CD4-positive, alpha-beta memory T cell (primary cell): ENCODE measurements around the gene PEX26. TPM values are rescaled to one million over a fixed set of nuclear protein-coding genes. Genes with fewer than 3 reads are reported as not detected.
A peak's percentile ranks its signal among the peaks of the same experiment; 100 is the strongest.

ENCODE experiments used
- CTCF ChIA-PET: fragments of 350-600 bp; sonication (Branson Sonifier 250); formaldehyde crosslinking; loops from one replicate; lab custom pipeline; 2021; ENCODE audit warnings: inconsistent platforms; ENCODE audit not compliant: partially characterized antibody; lab: Charles Lee
- POLR2A ChIA-PET: fragments of 350-600 bp; sonication (Branson Sonifier 250); formaldehyde crosslinking; loops from one replicate; lab custom pipeline; 2021; ENCODE audit not compliant: partially characterized antibody; lab: Charles Lee
- DNase-seq, 5 donors: peaks; one replicate each; pipeline versions ENCODE4 v3.0.0 to v3.0.0-alpha.2; 2020 to 2022; ENCODE audit warnings: mixed read lengths in 1 of 5
- H3K27ac ChIP-seq: one replicate; pipeline ENCODE4 v1.7.0; 2013; ENCODE audit warnings: low read depth, low read length
- H3K27me3 ChIP-seq: 2 replicates; pipeline ENCODE4 v1.7.0; 2013; ENCODE audit warnings: mild to moderate bottlenecking, low read length, moderate library complexity; ENCODE audit not compliant: insufficient read depth
- H3K36me3 ChIP-seq: 2 replicates; pipeline ENCODE4 v1.7.0; 2013; ENCODE audit warnings: mild to moderate bottlenecking, low read length, moderate library complexity; ENCODE audit not compliant: insufficient read depth
- H3K4me1 ChIP-seq: 2 replicates; pipeline ENCODE4 v1.7.0; 2013; ENCODE audit warnings: mild to moderate bottlenecking, low read length, moderate library complexity; ENCODE audit not compliant: insufficient read depth
- H3K4me3 ChIP-seq, 2 donors: one replicate each; pipeline ENCODE4 v1.7.0; 2013; ENCODE audit warnings: low read length in 2 of 2, mild to moderate bottlenecking in 1 of 2
- H3K9me3 ChIP-seq, 2 donors: one replicate each; pipeline ENCODE4 v1.7.0; 2013; ENCODE audit warnings: low read length in 2 of 2, control low read depth in 1 of 2; ENCODE audit not compliant: control insufficient read depth in 1 of 2
- H3K27ac Mint-ChIP-seq, 7 donors: one replicate each; pipeline ENCODE4 v1.8.0; 2020 to 2021; ENCODE audit warnings: mixed read lengths in 7 of 7, mild to moderate bottlenecking in 6 of 7, inconsistent platforms in 3 of 7, moderate library complexity in 3 of 7
- H3K27me3 Mint-ChIP-seq, 2 donors: one replicate each; pipeline ENCODE4 v1.8.0; 2020 to 2021; ENCODE audit warnings: mixed read lengths in 2 of 2
- H3K36me3 Mint-ChIP-seq, 2 donors: one replicate each; pipeline ENCODE4 v1.8.0; 2020 to 2021; ENCODE audit warnings: mixed read lengths in 2 of 2, inconsistent platforms in 1 of 2, mild to moderate bottlenecking in 1 of 2
- H3K4me1 Mint-ChIP-seq, 4 donors: one replicate each; pipeline ENCODE4 v1.8.0; 2020 to 2021; ENCODE audit warnings: mixed read lengths in 4 of 4, mild to moderate bottlenecking in 1 of 4
- H3K4me3 Mint-ChIP-seq, 8 donors: one replicate each; pipeline ENCODE4 v1.8.0; 2020 to 2021; ENCODE audit warnings: mixed read lengths in 8 of 8, mild to moderate bottlenecking in 7 of 8, moderate library complexity in 6 of 8, inconsistent platforms in 3 of 8
- H3K9me3 Mint-ChIP-seq, 8 donors: one replicate each; pipeline ENCODE4 v1.8.0; 2020 to 2021; ENCODE audit warnings: mixed read lengths in 8 of 8, mild to moderate bottlenecking in 5 of 8, inconsistent platforms in 3 of 8, moderate library complexity in 1 of 8
- intact Hi-C: fragments of 100-400 bp; cut with micrococcal nuclease; formaldehyde crosslinking; loops from one replicate; pipeline ENCODE4 v1.15.1; 2023
- polyA plus RNA-seq, 2 donors: library from polyadenylated mRNA; unstranded; fragments of 300-500 nt; fragmentation: Illumina TruSeq; gene quantifications; one replicate each; pipeline ENCODE4 v1.2.3, GENCODE V29; 2021
- total RNA-seq, 2 experiments: library from RNA; stranded (reverse); gene quantifications; one replicate each; pipeline ENCODE4 v1.2.3, GENCODE V29; 2021

Gene PEX26
- total RNA-seq: 10 to 100 TPM; 39.1 to 39.6 TPM
- 1 to 10 TPM; 1.4 to 6.3 TPM for polyA plus RNA-seq

DNA sequence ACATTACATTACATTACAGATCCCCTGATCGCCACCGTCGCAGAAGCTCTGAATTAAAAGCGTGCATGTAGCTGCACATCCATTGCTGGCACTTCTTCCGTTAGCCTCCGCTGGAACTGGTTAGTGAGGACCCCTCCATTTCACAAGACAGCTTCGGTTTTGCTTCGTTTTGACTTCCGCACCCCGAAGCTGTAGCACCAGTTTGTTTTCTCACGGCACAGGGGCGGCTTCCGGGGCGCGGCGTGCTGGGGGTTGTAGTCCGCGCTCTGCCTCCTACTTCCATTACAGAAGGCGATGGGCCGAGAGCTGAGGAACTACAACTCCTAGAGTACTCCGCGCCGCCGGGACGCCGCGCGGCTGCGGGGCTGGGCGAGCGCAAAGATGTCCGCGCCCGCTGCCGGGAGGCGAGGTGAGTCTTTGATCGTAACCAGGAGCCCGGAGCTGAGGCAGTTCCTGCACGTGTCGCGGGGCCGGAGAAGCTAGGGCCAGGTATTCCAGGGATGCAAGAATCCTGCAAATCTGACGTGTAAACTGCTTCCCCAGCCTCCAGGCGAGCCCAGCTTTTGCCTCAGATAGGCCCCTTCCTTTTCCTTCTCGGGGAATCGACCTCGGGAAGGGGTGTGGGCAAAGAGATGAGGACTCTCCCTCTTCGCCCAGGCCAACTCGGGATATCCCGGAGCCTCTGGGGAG is at the start of gene PEX26:
TSS of gene PEX26 (plus strand) at position 352 of the 690 bp plus-strand sequence. CDS start 387 bp downstream, outside the sequence.
- intact Hi-C loops: loop anchor here (1.0 to 5.0 kb wide), 8 partner anchors 15 to 991 kb away; partner anchors contain the start of genes BCL2L13, MICAL3, TUBA8 and USP18
- H3K36me3 Mint-ChIP-seq: peaks cover 32 to 43% of the 10 kb centered on the region in 2 donors

DNA sequence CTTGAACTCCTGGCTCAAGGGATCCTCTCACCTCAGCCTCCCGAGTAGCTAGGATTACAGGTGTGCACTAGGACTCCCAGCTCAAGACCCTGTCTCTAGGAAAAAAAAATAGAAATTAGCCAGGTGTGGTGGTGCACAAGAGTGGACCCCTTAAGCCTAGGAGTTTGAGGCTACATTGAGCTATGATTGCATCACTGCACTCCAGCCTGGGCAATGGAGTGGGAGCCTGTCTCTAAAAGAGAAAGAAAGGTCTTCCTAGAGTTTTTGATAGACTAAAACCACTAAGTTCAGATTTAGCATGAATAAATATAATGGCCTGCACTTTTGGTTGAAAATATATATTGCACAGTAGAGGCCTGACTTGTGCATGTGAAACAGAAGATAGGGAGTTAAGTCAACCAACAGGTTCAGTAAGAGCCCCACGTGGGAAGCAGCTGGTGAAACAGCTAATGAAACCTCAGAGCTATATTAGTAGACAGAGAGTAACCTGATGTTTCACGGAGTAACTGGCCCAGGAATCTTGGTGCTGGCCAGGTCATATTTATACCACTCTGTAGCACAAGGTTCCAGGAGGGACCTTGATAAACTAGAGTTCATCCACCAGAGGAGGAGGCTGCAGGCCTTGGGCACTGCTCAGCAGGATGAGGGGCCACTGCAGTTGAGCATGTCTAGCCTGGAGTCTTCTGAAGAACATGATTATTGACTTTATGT is 48.8 kb upstream of the PEX26 start:
- Histone ChIP-seq H3K9me3 (no peaks in the 10 kb centered on the region), H3K36me3 (no peaks in the 10 kb centered on the region), H3K4me1 (peaks cover 6% of the 10 kb centered on the region), H3K27me3 (peaks cover 11% of the 10 kb centered on the region), H3K4me3 (no peak overlapping the region), H3K27ac (no peak overlapping the region)
- Mint-ChIP-seq H3K4me3 (no peak overlapping the region), H3K27me3 (peaks cover 11 to 24% of the 10 kb centered on the region in 2 donors), H3K9me3 (no peaks in the 10 kb centered on the region), H3K4me1 (peaks cover 2 to 9% (median 6%) of the 10 kb centered on the region in 4 donors), H3K36me3 (no peaks in the 10 kb centered on the region), H3K27ac (peak overlapping the region in 1 of 7 donors; percentile 73)
- ChIA-PET CTCF (interaction anchor here (0.6 to 4.8 kb wide), 2 partner anchors 63 to 199 kb away, joined by 4 to 54 read pairs; no protein-coding TSS in a partner anchor), POLR2A (no interaction called here)
- DNase-seq: no peak
- intact Hi-C loops: no loop called here

More for the DNA sequence above, at the start of gene PEX26:
- Histone ChIP-seq H3K4me3 (peak within 1 kb of the TSS; percentile 72 to 86), H3K27ac (peak within 1 kb of the TSS; percentile 72), H3K4me1 (peaks cover 35% of the 10 kb centered on the region), H3K36me3 (peaks cover 25% of the 10 kb centered on the region), H3K9me3 (no peaks in the 10 kb centered on the region), H3K27me3 (no peaks in the 10 kb centered on the region)
- H3K27ac Mint-ChIP-seq: peak within 1 kb of the TSS; percentile 86 to 100 (median 98)
- H3K9me3 Mint-ChIP-seq: peaks cover 0 to 2% (median 0%) of the 10 kb centered on the region in 8 donors
- CTCF ChIA-PET: interaction anchor here (0.7 to 9.0 kb wide), 10 partner anchors 11 to 335 kb away, joined by 3 to 226 read pairs (median 6); partner anchors contain the start of gene USP18
- peaks cover 37 to 59% (median 47%) of the 10 kb centered on the region in 4 donors for H3K4me1 Mint-ChIP-seq
- POLR2A ChIA-PET: interaction anchor here (0.5 to 3.8 kb wide), 16 partner anchors 8 to 439 kb away, joined by 3 to 37 read pairs (median 4); partner anchors contain the start of genes BCL2L13, BID and USP18
- no peaks in the 10 kb centered on the region for H3K27me3 Mint-ChIP-seq
- DNase-seq: peak; percentile 93 to 98 (median 95)
- H3K4me3 Mint-ChIP-seq: peak within 1 kb of the TSS; percentile 92 to 99 (median 97)

DNA sequence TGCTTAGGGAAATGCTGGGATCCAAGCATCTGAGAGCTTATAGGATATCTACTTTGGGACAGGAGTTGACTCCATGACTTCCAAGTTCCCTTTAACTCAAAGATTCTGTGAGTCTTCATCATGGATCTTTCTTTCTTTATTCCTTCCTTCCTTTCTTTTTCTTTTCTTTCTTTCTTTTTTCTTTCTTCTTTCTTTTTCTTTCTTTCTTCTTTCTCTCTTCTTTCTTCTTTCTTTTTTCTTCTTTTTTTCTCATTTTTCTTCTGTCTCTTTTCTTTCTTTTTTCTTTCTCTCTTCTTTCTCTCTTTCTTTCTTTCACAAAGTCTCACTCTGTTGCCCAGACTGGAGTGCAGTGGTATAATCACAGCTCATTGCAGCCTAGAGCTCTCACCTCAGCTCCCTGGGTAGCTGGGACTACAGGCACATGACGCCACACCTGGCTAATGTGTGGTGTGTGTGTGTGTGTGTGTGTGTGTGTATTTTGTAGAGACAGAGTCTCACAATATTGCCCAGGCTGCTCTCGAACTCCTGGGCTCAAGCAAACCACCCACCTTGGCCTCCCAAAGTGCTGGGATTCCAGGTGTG is 48.0 kb upstream of the PEX26 start:
- intact Hi-C loops: no loop called here
- POLR2A ChIA-PET: no interaction called here
- Mint-ChIP-seq H3K27ac (no peak overlapping the region), H3K36me3 (no peaks in the 10 kb centered on the region), H3K27me3 (peaks cover 10 to 22% of the 10 kb centered on the region in 2 donors), H3K9me3 (no peaks in the 10 kb centered on the region), H3K4me3 (no peak overlapping the region), H3K4me1 (peaks cover 0 to 5% (median 2%) of the 10 kb centered on the region in 4 donors)
- Histone ChIP-seq H3K4me1 (peaks cover 2% of the 10 kb centered on the region), H3K4me3 (no peak overlapping the region), H3K27ac (no peak overlapping the region), H3K27me3 (peaks cover 11% of the 10 kb centered on the region), H3K9me3 (no peaks in the 10 kb centered on the region), H3K36me3 (no peaks in the 10 kb centered on the region)
- CTCF ChIA-PET: interaction anchor here (4.8 kb wide), 1 partner anchor 200 kb away, joined by 54 read pairs; no protein-coding TSS in a partner anchor
- DNase-seq: no peak

DNA sequence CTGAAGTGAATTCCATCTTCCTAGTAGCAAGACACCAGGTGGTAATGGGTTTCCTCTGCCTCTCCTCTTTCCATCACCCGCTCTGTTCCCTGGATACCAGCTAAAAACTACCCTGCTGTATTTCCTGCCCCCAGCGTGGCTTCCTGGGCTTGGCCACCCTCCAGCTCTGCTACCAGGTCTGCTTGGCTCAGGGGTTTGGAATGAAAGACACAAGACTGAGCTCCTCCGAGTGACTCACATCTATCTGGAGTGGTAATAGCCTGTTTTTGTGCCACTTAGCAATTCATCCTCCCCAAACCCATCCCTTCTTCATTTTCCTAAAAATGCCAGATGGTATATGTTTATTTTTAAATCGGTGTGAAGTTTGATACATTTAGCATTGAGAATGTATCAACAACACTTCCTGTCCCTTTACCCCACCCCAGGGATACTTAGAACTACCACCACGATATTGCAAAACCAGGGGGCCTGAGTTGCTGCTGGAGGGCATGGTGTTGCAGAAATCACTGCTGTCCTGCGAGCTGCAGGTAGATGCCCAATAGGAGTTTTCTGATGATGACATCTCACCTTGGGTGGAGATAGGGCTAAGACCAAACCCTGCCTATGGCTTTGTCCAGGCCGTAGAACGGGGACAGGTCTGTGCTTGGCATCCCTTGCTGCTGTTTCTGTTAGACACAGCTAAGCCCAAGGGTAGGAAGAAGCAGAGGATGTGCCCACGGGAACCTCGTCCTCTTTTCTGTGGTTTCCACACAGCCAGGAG is 45.9 kb upstream of the PEX26 start:
- no peak overlapping the region for H3K4me3 ChIP-seq
- Mint-ChIP-seq H3K4me1 (no peaks in the 10 kb centered on the region), H3K27ac (no peak overlapping the region), H3K27me3 (peaks cover 4 to 12% of the 10 kb centered on the region in 2 donors), H3K36me3 (no peaks in the 10 kb centered on the region), H3K9me3 (no peaks in the 10 kb centered on the region), H3K4me3 (no peak overlapping the region)
- ChIA-PET CTCF (interaction anchor here (1.4 to 1.9 kb wide), 2 partner anchors 36 to 44 kb away, joined by 3 to 6 read pairs; no protein-coding TSS in a partner anchor), POLR2A (no interaction called here)
- intact Hi-C loops: no loop called here
- no peak overlapping the region for H3K27ac ChIP-seq
- no peaks in the 10 kb centered on the region for H3K9me3 ChIP-seq
- no peaks in the 10 kb centered on the region for H3K36me3 ChIP-seq
- H3K27me3 ChIP-seq: no peaks in the 10 kb centered on the region
- DNase-seq: no peak
- H3K4me1 ChIP-seq: no peaks in the 10 kb centered on the region

DNA sequence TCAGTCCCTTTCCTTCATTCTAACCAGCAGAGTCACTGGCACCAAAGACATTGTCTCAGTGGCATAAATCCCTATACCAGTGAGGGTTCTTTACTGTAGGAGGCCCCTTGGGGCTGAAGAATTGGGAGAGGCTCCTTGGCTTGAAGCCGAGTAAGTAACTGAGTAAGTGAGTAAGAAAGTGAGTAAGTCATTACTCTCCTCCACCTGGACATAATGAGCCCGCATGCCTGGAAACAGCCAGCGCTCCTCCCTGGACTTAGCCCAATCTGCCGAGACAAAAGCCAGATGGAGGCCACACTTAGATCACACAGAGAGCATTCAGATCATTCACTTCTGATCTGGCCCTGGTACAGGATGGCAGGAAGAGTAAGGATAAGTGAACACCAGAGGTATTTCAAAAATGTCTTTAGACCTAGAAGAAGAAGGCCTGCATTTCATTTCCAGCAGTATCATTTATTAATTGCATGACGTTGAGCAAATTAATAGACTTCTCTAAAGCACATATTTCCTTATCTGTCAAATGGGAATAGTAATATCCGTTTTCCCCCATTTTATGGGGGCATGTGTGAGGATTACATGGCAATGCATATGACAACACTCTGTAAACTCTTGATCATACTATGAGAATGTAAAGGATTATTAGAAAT is 45.2 kb upstream of the PEX26 start:
- Histone ChIP-seq H3K4me3 (no peak overlapping the region), H3K9me3 (no peaks in the 10 kb centered on the region), H3K4me1 (no peaks in the 10 kb centered on the region), H3K36me3 (no peaks in the 10 kb centered on the region), H3K27ac (no peak overlapping the region), H3K27me3 (no peaks in the 10 kb centered on the region)
- Mint-ChIP-seq H3K4me3 (no peak overlapping the region), H3K4me1 (no peaks in the 10 kb centered on the region), H3K27me3 (peaks cover 0 to 11% of the 10 kb centered on the region in 2 donors), H3K9me3 (no peaks in the 10 kb centered on the region), H3K36me3 (no peaks in the 10 kb centered on the region), H3K27ac (no peak overlapping the region)
- ChIA-PET POLR2A (interaction anchor here (0.6 kb wide), 1 partner anchor 167 kb away, joined by 3 read pairs; no protein-coding TSS in a partner anchor), CTCF (no interaction called here)
- DNase-seq: no peak
- intact Hi-C loops: no loop called here

DNA sequence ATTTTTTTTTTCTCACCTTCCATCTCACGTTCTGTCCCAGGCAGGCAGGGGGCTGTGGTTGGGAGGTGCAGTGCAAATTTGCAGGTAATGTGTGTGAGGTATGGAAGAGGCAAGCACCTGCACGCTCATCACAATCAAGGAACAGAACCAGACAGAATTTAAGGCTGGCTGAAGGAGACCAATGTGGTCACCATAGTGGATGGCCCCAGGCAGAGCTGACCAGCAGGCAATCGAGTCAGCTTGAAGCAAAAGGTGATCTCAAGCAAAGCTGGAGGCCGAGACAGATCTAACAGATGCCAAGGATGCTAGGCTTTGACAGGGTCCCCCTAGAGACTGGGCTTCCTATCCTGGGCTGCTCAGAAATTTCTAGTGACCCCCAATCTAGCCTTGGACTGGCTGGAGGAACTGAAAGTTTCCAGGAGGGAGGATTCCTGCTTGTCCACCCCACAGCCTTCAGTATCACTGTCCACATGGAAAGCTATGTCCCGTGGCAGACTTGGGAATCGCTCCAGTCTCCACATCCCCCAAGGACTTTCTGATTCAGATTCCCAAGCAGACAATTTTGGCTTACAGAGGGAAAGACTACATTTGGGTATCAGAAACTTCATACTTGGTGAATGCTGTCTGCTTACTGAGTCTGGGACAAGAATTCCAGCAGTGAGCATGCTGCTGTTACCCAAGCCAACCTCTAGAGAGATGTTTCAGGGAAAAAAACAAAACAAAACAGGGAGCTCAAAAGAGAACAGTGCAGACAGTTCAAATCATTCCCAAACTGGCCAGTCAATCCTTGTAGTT is 44.4 kb upstream of the PEX26 start:
- H3K27me3 Mint-ChIP-seq: peaks cover 0 to 11% of the 10 kb centered on the region in 2 donors
- intact Hi-C loops: no loop called here
- CTCF ChIA-PET: no interaction called here
- no peaks in the 10 kb centered on the region for H3K36me3 Mint-ChIP-seq
- no peak for DNase-seq
- H3K4me3 ChIP-seq: no peak overlapping the region
- POLR2A ChIA-PET: interaction anchor here (0.6 kb wide), 1 partner anchor 168 kb away, joined by 3 read pairs; no protein-coding TSS in a partner anchor
- H3K4me3 Mint-ChIP-seq: no peak overlapping the region
- no peak overlapping the region for H3K27ac Mint-ChIP-seq
- no peak overlapping the region for H3K27ac ChIP-seq
- no peaks in the 10 kb centered on the region for H3K36me3 ChIP-seq
- H3K9me3 ChIP-seq: no peaks in the 10 kb centered on the region
- H3K4me1 ChIP-seq: no peaks in the 10 kb centered on the region
- H3K27me3 ChIP-seq: no peaks in the 10 kb centered on the region
- no peaks in the 10 kb centered on the region for H3K4me1 Mint-ChIP-seq
- no peaks in the 10 kb centered on the region for H3K9me3 Mint-ChIP-seq
